K562 (cell line): ENCODE measurements around the gene ADI1. TPM values are rescaled to one million over a fixed set of nuclear protein-coding genes. Genes with fewer than 3 reads are reported as not detected.

Source experiments
- ATF6 ChIP-seq: sonication (generic); formaldehyde crosslinking; IDR thresholded peaks from 2 replicates; pipeline ENCODE4 v1.4.0; 2020; ENCODE audit warnings: mild to moderate bottlenecking, missing genetic modification reagents
- CGGBP1 ChIP-seq: fragments of 250-450 bp; sonication (Bioruptor Pico); IDR thresholded peaks from 2 replicates; pipeline ENCODE4 v1.9.0; 2021; ENCODE audit warnings: mild to moderate bottlenecking
- E2F8 ChIP-seq: fragments of 450-650 bp; IDR thresholded peaks from 2 replicates; pipeline ENCODE4 v1.7.1; 2018; ENCODE audit warnings: mild to moderate bottlenecking, low read depth; ENCODE audit not compliant: partially characterized antibody
- HMG20A ChIP-seq: fragments of 450-650 bp; formaldehyde crosslinking; conservative IDR thresholded peaks from 2 replicates; pipeline ENCODE4 v1.4.0; 2020; ENCODE audit warnings: mild to moderate bottlenecking, mixed read lengths
- MEF2D ChIP-seq: conservative IDR thresholded peaks from 2 replicates; pipeline ENCODE4 v1.6.1; 2016; ENCODE audit warnings: low read depth, missing genetic modification characterization, missing compliant biosample characterization
- NCOA1 ChIP-seq: fragments of 450-650 bp; IDR thresholded peaks from 2 replicates; pipeline ENCODE4 v1.6.1; 2016; ENCODE audit warnings: low read depth
- PCBP2 ChIP-seq: fragments of 200-400 bp; formaldehyde crosslinking; IDR thresholded peaks from 2 replicates; pipeline ENCODE4 v1.6.1; 2018; ENCODE audit warnings: low read length, low read depth, mild to moderate bottlenecking, moderate library complexity; ENCODE audit not compliant: poor library complexity, severe bottlenecking
- PREB ChIP-seq: sonication (generic); formaldehyde crosslinking; IDR thresholded peaks from 2 replicates; pipeline ENCODE4 v1.8.1; 2023; ENCODE audit warnings: mild to moderate bottlenecking, missing genetic modification reagents
- PURB ChIP-seq: sonication (generic); formaldehyde crosslinking; IDR thresholded peaks from 2 replicates; pipeline ENCODE4 v1.9.0; 2021; ENCODE audit warnings: low read depth, mild to moderate bottlenecking, missing genetic modification reagents
- SP1 ChIP-seq: sonication (generic); formaldehyde crosslinking; IDR thresholded peaks from 2 replicates; pipeline ENCODE4 v1.8.1; 2022; ENCODE audit warnings: mild to moderate bottlenecking, missing genetic modification reagents
- VEZF1 ChIP-seq: fragments of 200-800 bp; sonication (Bioruptor generic); IDR thresholded peaks from 2 replicates; pipeline ENCODE4 v1.6.1; 2017; ENCODE audit warnings: missing genetic modification characterization, missing compliant biosample characterization
- ZBTB5 ChIP-seq: fragments of 450-650 bp; IDR thresholded peaks from 2 replicates; pipeline ENCODE4 v1.6.1; 2017; ENCODE audit warnings: antibody characterized with exemption
- ZNF121 ChIP-seq: sonication (generic); formaldehyde crosslinking; conservative IDR thresholded peaks from 2 replicates; pipeline ENCODE4 v1.8.0; 2022; ENCODE audit warnings: missing genetic modification reagents
- ZNF436 ChIP-seq: fragments of 250-450, 450-650 bp; sonication (Bioruptor Pico); formaldehyde crosslinking; IDR thresholded peaks from 2 replicates; pipeline ENCODE4 v1.7.0; 2020; ENCODE audit warnings: mild to moderate bottlenecking
- ZNF551 ChIP-seq: fragments of 250-450 bp; sonication (Bioruptor Pico); IDR thresholded peaks from 2 replicates; pipeline ENCODE4 v1.5.0; 2021; ENCODE audit warnings: mild to moderate bottlenecking, moderate library complexity
- ZNF76 ChIP-seq: fragments of 250-450 bp; sonication (Bioruptor Pico); IDR thresholded peaks from 2 replicates; pipeline ENCODE4 v1.4.0; 2020; ENCODE audit warnings: mild to moderate bottlenecking, moderate library complexity, borderline replicate concordance
- polyA plus RNA-seq, 8 experiments: library from polyadenylated mRNA; depleted of rRNA in 4 of 8; stranded (reverse) in 5 of 8; unstranded in 3 of 8; fragments of >200 nt; fragmentation: Nextera tagmentation in 2 of 8; fragmentation: Illumina TruSeq in 1 of 8; extraction: Ambion mirVana in 2 of 8; extraction: Trizol in 1 of 8; gene quantifications; 2 replicates each; pipeline versions ENCODE4 v1.2.1 to v1.2.3, GENCODE V29; 2011 to 2014; ENCODE audit warnings: inconsistent platforms in 1 of 8, missing spikeins in 1 of 8
- total RNA-seq, 7 experiments: library from RNA; depleted of rRNA in 6 of 7; stranded (reverse); fragments of >200 nt in 6 of 7; fragmentation: Illumina TruSeq in 2 of 7; extraction: Trizol in 2 of 7; gene quantifications; 2 replicates each; pipeline versions ENCODE4 v1.2.1 to v1.2.3, GENCODE V29; 2011 to 2021; ENCODE audit warnings: low replicate concordance in 1 of 7

The ADI1 gene
- total and polyA plus RNA-seq, 9 of the 15 experiments (the other 6 are each of a cell fraction or from before 2014, with no cell fraction given) = 6.1 to 51.0 (median 27.1) TPM

GRCh38 chr2:3563521-3563976, 44.2 kb upstream of the ADI1 start (continued):
- TF ChIP-seq PREB (no peak), ZNF121 (CRISPR knock-in tag) (no peak), PURB (no peak), ZNF436 (no peak), ZBTB5 (no peak), ATF6 (no peak), SP1 (CRISPR knock-in tag) (no peak), ZNF551 (no peak), PCBP2 (no peak), CGGBP1 (CRISPR knock-in tag) (no peak), NCOA1 (no peak), ZNF76 (CRISPR knock-in tag) (no peak), HMG20A (CRISPR knock-in tag) (no peak), E2F8 (no peak), VEZF1 (CRISPR knock-in tag) (peak; percentile 59), MEF2D (no peak)
